ENCODE data around the gene CNTNAP2. TPM values are rescaled to one million over a fixed set of nuclear protein-coding genes. Genes with fewer than 3 reads are reported as not detected.

Gene CNTNAP2
- total and polyA plus RNA-seq, 2 of the 8 experiments (the other 6 are each of a cell fraction or from before 2014, with no cell fraction given) = 27.9 to 71.0 TPM

DNA sequence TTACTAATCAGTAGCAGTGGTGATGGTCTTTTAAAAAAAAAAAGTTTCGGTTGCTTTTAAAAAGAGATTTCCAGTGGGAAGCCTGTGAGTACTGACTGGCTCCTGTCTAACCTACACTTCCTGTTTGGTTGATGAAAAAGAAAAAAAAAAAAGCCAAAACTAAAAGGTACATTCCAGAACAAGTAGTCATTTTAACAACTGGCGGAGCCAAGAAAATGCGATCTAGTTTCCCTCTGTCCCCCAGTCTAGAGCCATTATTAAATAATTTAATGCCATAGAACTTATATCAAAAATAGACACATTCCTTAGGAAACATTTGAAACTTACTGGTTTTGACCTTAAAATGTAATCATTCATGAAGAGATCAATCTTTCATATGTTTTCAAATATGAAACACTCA, 2219.8 kb downstream of the CNTNAP2 start:
- Histone ChIP-seq H3K79me2 (ENCODE audit: control insufficient read depth in 1 of 2, insufficient read depth in 2 of 2, low read length in 2 of 2) (peaks cover 0 to 12% of the 10 kb centered on the region in 2 experiments; a peak in 3 of 4 replicates), H3K4me1 (replicated peaks in 1 of 4; ENCODE audit: control insufficient read depth in 3 of 4, insufficient read depth in 4 of 4, low read length in 3 of 4) (peaks cover 2 to 29% (median 23%) of the 10 kb centered on the region in 4 experiments; a peak in 5 of 7 replicates), H3K36me3 (ENCODE audit: control insufficient read depth in 2 of 4, insufficient read depth in 4 of 4, low read length in 3 of 4) (peaks cover 0 to under 1% (median 0%) of the 10 kb centered on the region in 4 experiments; a peak in 1 of 8 replicates), H3K14ac (ENCODE audit: insufficient read length) (no peak overlapping the region), H3K18ac (ENCODE audit: extremely low read depth, low read length) (no peak overlapping the region), H4K8ac (ENCODE audit: extremely low read depth, insufficient read depth, low read length) (no peak overlapping the region), H2BK5ac (ENCODE audit: low read depth, low read length) (no peak overlapping the region), H3K23ac (ENCODE audit: insufficient read length) (no peak overlapping the region), H3K23me2 (ENCODE audit: low read depth, low read length) (peaks cover 13% of the 10 kb centered on the region), H4K91ac (replicated peaks; ENCODE audit: insufficient read length, low read length) (no peak overlapping the region), H2AFZ (ENCODE audit: low read length) (no peak overlapping the region), H4K5ac (ENCODE audit: insufficient read length, low read depth, low read length) (no peak overlapping the region), H2BK20ac (ENCODE audit: low read length) (no peak overlapping the region), H3K9me3 (ENCODE audit: insufficient read depth in 2 of 2, low read depth in 1 of 2, low read length in 1 of 2) (peaks cover 0 to 2% of the 10 kb centered on the region in 2 experiments; a peak in 1 of 4 replicates), H2AK5ac (ENCODE audit: low read depth, low read length) (no peak overlapping the region), H2BK15ac (ENCODE audit: low read length) (no peak overlapping the region), H3K9ac (replicated peaks in 1 of 4; ENCODE audit: extremely low read depth in 1 of 4, low read depth in 3 of 4, low read length in 3 of 4) (no peak overlapping the region), H3K4ac (replicated peaks; ENCODE audit: insufficient read length, low read depth, low read length) (no peak overlapping the region), H3K56ac (replicated peaks; ENCODE audit: insufficient read length, low read depth, low read length) (no peak overlapping the region), H2BK120ac (replicated peaks; ENCODE audit: low read depth, low read length) (no peak overlapping the region), H3K4me3 (ENCODE audit: extremely low read depth in 1 of 4, insufficient read depth in 2 of 4, low read depth in 3 of 4, low read length in 4 of 4) (no peak overlapping the region), H3K4me2 (ENCODE audit: insufficient read depth in 1 of 2, low read depth in 2 of 2, low read length in 2 of 2) (no peak overlapping the region), H3K27me3 (replicated peaks in 1 of 4; ENCODE audit: control insufficient read depth in 3 of 4, extremely low read depth in 1 of 4, insufficient read depth in 3 of 4, low read length in 3 of 4) (no peaks in the 10 kb centered on the region; a peak in 1 of 7 replicates), H3K79me1 (ENCODE audit: low read depth, low read length) (0 out of 2 replicates have a peak, but pooled peaks cover 2% of the 10 kb centered on the region), H4K20me1 (replicated peaks in 1 of 2; ENCODE audit: control insufficient read depth in 1 of 2, insufficient read depth in 2 of 2, low read length in 2 of 2) (no peaks in the 10 kb centered on the region), H3K27ac (ENCODE audit: low read depth, low read length) (no peak overlapping the region), H2BK12ac (ENCODE audit: low read depth, low read length) (no peak overlapping the region)
- no peak for FAIRE-seq
- 90% methylated on average over 3 of the region's 3 CpGs; no CpG with 5 or more reads in 1 of the 2 experiments for whole genome bisulfite sequencing, 2 experiments (ENCODE audit: extremely low coverage in 1 of 2, insufficient coverage in 1 of 2, insufficient read length in 1 of 2, insufficient replicate concordance in 2 of 2, low coverage in 1 of 2, low lambda C conversion rate in 2 of 2, missing lambda C conversion rate in 1 of 2)
- TF ChIP-seq BACH1 (IDR thresholded peaks at IDR 0.05; ENCODE audit: low read length) = no peak
- TF ChIP-seq CHD1 (IDR thresholded peaks at IDR 0.05; ENCODE audit: low read depth, low read length) = no peak
- no peak for TF ChIP-seq CHD2 (IDR thresholded peaks at IDR 0.05; ENCODE audit: low read length)
- TF ChIP-seq CEBPB (IDR thresholded peaks at IDR 0.05; ENCODE audit: low read depth, low read length) = no peak
- TF ChIP-seq SP2 (IDR thresholded peaks at IDR 0.05; ENCODE audit: low read length) = no peak
- TF ChIP-seq HDAC6 (IDR thresholded peaks at IDR 0.05; ENCODE audit: low read depth, low read length) = no peak
- no peak for TF ChIP-seq EZH2 (IDR thresholded peaks at IDR 0.05; ENCODE audit: low read depth, low read length, severe bottlenecking)
- TF ChIP-seq RNF2 (IDR thresholded peaks at IDR 0.05; ENCODE audit: borderline replicate concordance, low read depth, low read length, missing control alignments, poor library complexity, severe bottlenecking) = no peak
- TF ChIP-seq GABPA (IDR thresholded peaks at IDR 0.05; ENCODE audit: borderline replicate concordance, insufficient read depth, low read length) = no peak
- no peak for TF ChIP-seq SUZ12 (IDR thresholded peaks at IDR 0.05; ENCODE audit: low read length)
- no peak for TF ChIP-seq SIRT6 (IDR thresholded peaks at IDR 0.05; ENCODE audit: low read length)
- no peak for TF ChIP-seq GTF2F1 (IDR thresholded peaks at IDR 0.05; ENCODE audit: borderline replicate concordance, low read depth, low read length)
- TF ChIP-seq KDM5A (IDR thresholded peaks at IDR 0.05; ENCODE audit: low read length) = no peak
- TF ChIP-seq NRF1 (IDR thresholded peaks at IDR 0.05; ENCODE audit: low read depth, low read length) = no peak
- TF ChIP-seq CBX8 (IDR thresholded peaks at IDR 0.05; ENCODE audit: borderline replicate concordance, low read depth, low read length) = no peak
- no peak for DNase-seq (ENCODE audit: low read depth in 1 of 2, low spot score in 2 of 2)
- CTCF ChIA-PET (ENCODE audit: partially characterized antibody) = interaction anchor here (1.3 kb wide), 1 partner anchor 50 kb away, joined by 3 read pairs; no protein-coding TSS in a partner anchor
- POLR2A ChIA-PET (ENCODE audit: partially characterized antibody) = no interaction called here
